Measurements from ENCODE around the gene B2M. TPM values are rescaled to one million over a fixed set of nuclear protein-coding genes. Genes with fewer than 3 reads are reported as not detected.

B2M gene
- total and polyA plus RNA-seq, 10 of the 15 experiments (the other 5 are each of a cell fraction or from before 2014, with no cell fraction given) = 2,901 to 22,794 (median 8,374) TPM

DNA sequence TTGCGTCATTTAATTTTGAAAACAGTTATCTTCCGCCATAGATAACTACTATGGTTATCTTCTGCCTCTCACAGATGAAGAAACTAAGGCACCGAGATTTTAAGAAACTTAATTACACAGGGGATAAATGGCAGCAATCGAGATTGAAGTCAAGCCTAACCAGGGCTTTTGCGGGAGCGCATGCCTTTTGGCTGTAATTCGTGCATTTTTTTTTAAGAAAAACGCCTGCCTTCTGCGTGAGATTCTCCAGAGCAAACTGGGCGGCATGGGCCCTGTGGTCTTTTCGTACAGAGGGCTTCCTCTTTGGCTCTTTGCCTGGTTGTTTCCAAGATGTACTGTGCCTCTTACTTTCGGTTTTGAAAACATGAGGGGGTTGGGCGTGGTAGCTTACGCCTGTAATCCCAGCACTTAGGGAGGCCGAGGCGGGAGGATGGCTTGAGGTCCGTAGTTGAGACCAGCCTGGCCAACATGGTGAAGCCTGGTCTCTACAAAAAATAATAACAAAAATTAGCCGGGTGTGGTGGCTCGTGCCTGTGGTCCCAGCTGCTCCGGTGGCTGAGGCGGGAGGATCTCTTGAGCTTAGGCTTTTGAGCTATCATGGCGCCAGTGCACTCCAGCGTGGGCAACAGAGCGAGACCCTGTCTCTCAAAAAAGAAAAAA lies 1.2 kb downstream of the B2M start (continued):
- no peak for TF ChIP-seq WRNIP1 (IDR thresholded peaks at IDR 0.05; ENCODE audit: borderline replicate concordance, low read depth, low read length)
- no peak for TF ChIP-seq TCF7 (IDR thresholded peaks at IDR 0.05; ENCODE audit: borderline replicate concordance)
- TF ChIP-seq DPF2 (IDR thresholded peaks at IDR 0.05) = 0 out of 2 replicates have a peak, but pooled peaks have one; percentile 21
- peak; percentile 98 for TF ChIP-seq MLLT1 (IDR thresholded peaks at IDR 0.05)
- TF ChIP-seq, protein P1, sequence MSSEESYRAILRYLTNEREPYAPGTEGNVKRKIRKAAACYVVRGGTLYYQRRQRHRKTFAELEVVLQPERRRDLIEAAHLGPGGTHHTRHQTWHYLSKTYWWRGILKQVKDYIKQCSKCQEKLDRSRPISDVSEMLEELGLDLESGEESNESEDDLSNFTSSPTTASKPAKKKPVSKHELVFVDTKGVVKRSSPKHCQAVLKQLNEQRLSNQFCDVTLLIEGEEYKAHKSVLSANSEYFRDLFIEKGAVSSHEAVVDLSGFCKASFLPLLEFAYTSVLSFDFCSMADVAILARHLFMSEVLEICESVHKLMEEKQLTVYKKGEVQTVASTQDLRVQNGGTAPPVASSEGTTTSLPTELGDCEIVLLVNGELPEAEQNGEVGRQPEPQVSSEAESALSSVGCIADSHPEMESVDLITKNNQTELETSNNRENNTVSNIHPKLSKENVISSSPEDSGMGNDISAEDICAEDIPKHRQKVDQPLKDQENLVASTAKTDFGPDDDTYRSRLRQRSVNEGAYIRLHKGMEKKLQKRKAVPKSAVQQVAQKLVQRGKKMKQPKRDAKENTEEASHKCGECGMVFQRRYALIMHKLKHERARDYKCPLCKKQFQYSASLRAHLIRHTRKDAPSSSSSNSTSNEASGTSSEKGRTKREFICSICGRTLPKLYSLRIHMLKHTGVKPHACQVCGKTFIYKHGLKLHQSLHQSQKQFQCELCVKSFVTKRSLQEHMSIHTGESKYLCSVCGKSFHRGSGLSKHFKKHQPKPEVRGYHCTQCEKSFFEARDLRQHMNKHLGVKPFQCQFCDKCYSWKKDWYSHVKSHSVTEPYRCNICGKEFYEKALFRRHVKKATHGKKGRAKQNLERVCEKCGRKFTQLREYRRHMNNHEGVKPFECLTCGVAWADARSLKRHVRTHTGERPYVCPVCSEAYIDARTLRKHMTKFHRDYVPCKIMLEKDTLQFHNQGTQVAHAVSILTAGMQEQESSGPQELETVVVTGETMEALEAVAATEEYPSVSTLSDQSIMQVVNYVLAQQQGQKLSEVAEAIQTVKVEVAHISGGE (CRISPR knock-in tag; IDR thresholded peaks at IDR 0.05) = no peak
- TF ChIP-seq SPI1 (IDR thresholded peaks at IDR 0.05; ENCODE audit: borderline replicate concordance, insufficient read depth, low read depth, low read length) = peak; percentile 53; the same call in 1 of the 2 replicates
- no peak; the same call in 1 of the 2 replicates for TF ChIP-seq NKRF (conservative IDR thresholded peaks at IDR 0.05)
- peak; percentile 16 for TF ChIP-seq SMAD1 (IDR thresholded peaks at IDR 0.05; ENCODE audit: low read depth, partially characterized antibody)
- peak; percentile 62 for TF ChIP-seq LARP7 (IDR thresholded peaks at IDR 0.05)
- 0 out of 2 replicates have a peak, but pooled peaks have one; percentile 5 for TF ChIP-seq YY1 (IDR thresholded peaks at IDR 0.05; ENCODE audit: low read depth, low read length)
- TF ChIP-seq POU2F2 (IDR thresholded peaks at IDR 0.05; ENCODE audit: borderline replicate concordance, low read depth, low read length) = peak; percentile 56; the same call in 1 of the 3 replicates
- TF ChIP-seq BACH1 (IDR thresholded peaks at IDR 0.05; ENCODE audit: borderline replicate concordance) = peak; percentile 45; the same call in 1 of the 2 replicates
- peak; percentile 77; the same call in 1 of the 2 replicates for TF ChIP-seq HDGF (IDR thresholded peaks at IDR 0.05)
- peak; percentile 25; the same call in 1 of the 2 replicates for TF ChIP-seq NFIC (IDR thresholded peaks at IDR 0.05; ENCODE audit: low read depth, low read length)
- TF ChIP-seq NR2C1 (IDR thresholded peaks at IDR 0.05) = no peak
- TF ChIP-seq NBN (IDR thresholded peaks at IDR 0.05) = peak; percentile 69; the same call in 1 of the 2 replicates
- TF ChIP-seq POLR2A (IDR thresholded peaks at IDR 0.05; ENCODE audit: low read depth, low read length) = peak; percentile 57
- 0 out of 2 replicates have a peak, but pooled peaks have one; percentile 39 for TF ChIP-seq MAX (IDR thresholded peaks at IDR 0.05; ENCODE audit: low read depth, low read length)
- no peak for TF ChIP-seq CTCF (IDR thresholded peaks at IDR 0.05 in 2 of 3, conservative IDR thresholded peaks at IDR 0.05 in 1 of 3; ENCODE audit: control insufficient read depth in 2 of 3, extremely low read depth in 1 of 3, insufficient read depth in 1 of 3, low read depth in 3 of 3, low read length in 3 of 3)
- TF ChIP-seq KLF5 (IDR thresholded peaks at IDR 0.05; ENCODE audit: partially characterized antibody) = peak; percentile 71
- TF ChIP-seq ZBED1 (IDR thresholded peaks at IDR 0.05; ENCODE audit: borderline replicate concordance) = no peak
- peak; percentile 10 to 20; a peak in 1 of 4 replicates for TF ChIP-seq IKZF2 (IDR thresholded peaks at IDR 0.05)
